Ovary (tissue), 3 donors: ENCODE results near the gene DNER.

Experiments used
- POLR2A ChIP-seq: fragments of 450-650 bp; IDR thresholded peaks from one replicate; pipeline ENCODE4 v1.6.1; 2017; ENCODE audit warnings: antibody characterized with exemption, mild to moderate bottlenecking, moderate library complexity
- TF ChIP-seq, protein P1 (sequence below), 3 donors: fragments of 450-650 bp in 2 of 3; fragments of 200-600 bp in 1 of 3; IDR thresholded peaks; one replicate each; pipeline versions ENCODE4 v1.5.1 to v1.8.0; 2016 to 2022; ENCODE audit warnings: antibody characterized with exemption in 3 of 3, mild to moderate bottlenecking in 1 of 3
- donor health status: DM: no; HTN: no; CAD: no.

DNA sequence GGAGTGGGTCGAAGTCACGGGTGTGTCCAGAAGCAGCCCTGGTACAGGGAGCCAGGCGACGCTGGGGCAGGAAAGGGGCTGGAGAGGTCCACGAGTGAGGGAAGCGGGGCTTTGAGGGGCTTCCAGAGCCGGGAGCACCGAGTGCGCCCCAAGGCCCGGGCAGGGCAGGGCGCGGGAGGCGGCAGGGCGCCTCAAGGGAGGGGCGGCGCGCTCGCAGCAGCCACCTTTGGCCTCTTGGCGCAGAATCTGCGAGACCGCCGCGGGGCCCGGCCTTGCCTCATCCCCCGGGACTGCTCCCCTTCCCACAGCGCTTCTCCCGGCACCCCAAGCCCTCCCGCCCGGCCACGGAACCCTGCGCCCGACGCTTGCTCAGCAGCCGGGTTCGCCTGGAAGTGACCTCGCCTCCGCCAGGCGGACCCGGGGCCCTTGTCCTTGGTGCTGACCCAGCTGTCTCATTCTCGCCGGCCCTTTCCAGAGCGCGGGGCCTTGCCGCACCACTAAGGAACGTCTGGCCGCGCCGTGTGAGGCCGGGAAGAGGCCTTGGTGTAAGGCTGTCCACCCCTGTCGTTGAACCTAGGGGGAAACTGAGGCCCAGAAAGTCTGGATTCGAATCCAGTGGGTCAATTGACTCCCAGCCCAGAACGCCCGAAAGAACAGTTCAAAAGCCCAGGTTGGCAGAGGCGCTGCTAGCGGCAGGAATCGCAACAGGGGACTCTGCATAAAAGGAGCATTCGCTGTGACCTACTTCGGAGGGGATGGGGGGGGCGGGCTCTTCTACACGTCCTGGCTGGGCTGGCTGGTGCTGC, 584 bp upstream of the DNER start:
- TF ChIP-seq, protein P1, sequence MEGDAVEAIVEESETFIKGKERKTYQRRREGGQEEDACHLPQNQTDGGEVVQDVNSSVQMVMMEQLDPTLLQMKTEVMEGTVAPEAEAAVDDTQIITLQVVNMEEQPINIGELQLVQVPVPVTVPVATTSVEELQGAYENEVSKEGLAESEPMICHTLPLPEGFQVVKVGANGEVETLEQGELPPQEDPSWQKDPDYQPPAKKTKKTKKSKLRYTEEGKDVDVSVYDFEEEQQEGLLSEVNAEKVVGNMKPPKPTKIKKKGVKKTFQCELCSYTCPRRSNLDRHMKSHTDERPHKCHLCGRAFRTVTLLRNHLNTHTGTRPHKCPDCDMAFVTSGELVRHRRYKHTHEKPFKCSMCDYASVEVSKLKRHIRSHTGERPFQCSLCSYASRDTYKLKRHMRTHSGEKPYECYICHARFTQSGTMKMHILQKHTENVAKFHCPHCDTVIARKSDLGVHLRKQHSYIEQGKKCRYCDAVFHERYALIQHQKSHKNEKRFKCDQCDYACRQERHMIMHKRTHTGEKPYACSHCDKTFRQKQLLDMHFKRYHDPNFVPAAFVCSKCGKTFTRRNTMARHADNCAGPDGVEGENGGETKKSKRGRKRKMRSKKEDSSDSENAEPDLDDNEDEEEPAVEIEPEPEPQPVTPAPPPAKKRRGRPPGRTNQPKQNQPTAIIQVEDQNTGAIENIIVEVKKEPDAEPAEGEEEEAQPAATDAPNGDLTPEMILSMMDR (IDR thresholded peaks at IDR 0.05), result no peak
- TF ChIP-seq POLR2A, result no peak
